Keratinocyte (primary cell): Measurements from ENCODE around the gene CALML6. TPM values are rescaled to one million over a fixed set of nuclear protein-coding genes. Genes with fewer than 3 reads are reported as not detected.

Experiments
- DNase-seq: peaks from one replicate; pipeline ENCODE4 v3.0.0-alpha.2; 2011; ENCODE audit warnings: low read depth, missing footprints, low spot score
- FAIRE-seq: peaks from 2 replicates; lab custom pipeline; 2011; peaks lifted over from hg19 to GRCh38; lab: Jason Lieb, UNC
- H2AFZ ChIP-seq: 2 replicates; pipeline ENCODE4 v1.6.0; 2012; ENCODE audit warnings: low read length, control low read depth, inconsistent platforms; ENCODE audit not compliant: control insufficient read depth
- H3K27ac ChIP-seq: 2 replicates; pipeline ENCODE4 v1.5.1; 2011; ENCODE audit warnings: low read length; ENCODE audit not compliant: control insufficient read depth, insufficient read depth
- H3K27me3 ChIP-seq: 3 replicates; pipeline ENCODE4 v1.6.0; 2011; ENCODE audit warnings: low read length; ENCODE audit not compliant: control insufficient read depth, insufficient read depth; ENCODE audit errors: extremely low read depth
- H3K36me3 ChIP-seq, 2 experiments: 2 replicates in 1 of 2; 3 replicates in 1 of 2; pipeline ENCODE4 v1.5.1; 2011; ENCODE audit warnings: low read length in 2 of 2, mild to moderate bottlenecking in 1 of 2; ENCODE audit not compliant: control insufficient read depth in 2 of 2, insufficient read depth in 2 of 2; ENCODE audit errors: extremely low read depth in 1 of 2
- H3K4me1 ChIP-seq: 3 replicates; pipeline ENCODE4 v1.5.1; 2011; ENCODE audit warnings: low read length; ENCODE audit not compliant: control insufficient read depth, insufficient read depth; ENCODE audit errors: extremely low read depth
- H3K4me2 ChIP-seq: 3 replicates; pipeline ENCODE4 v1.6.0; 2011; ENCODE audit warnings: low read depth, low read length; ENCODE audit not compliant: control insufficient read depth, insufficient read depth; ENCODE audit errors: extremely low read depth
- H3K4me3 ChIP-seq, 3 experiments: fragments of 200-600 bp in 1 of 3; sonication (generic) in 1 of 3; 2 replicates in 2 of 3; 3 replicates in 1 of 3; pipeline ENCODE4 v1.5.1; 2011 to 2016; ENCODE audit warnings: low read length in 3 of 3, mild to moderate bottlenecking in 3 of 3, control low read depth in 2 of 3, inconsistent platforms in 1 of 3, low read depth in 1 of 3, mixed read lengths in 1 of 3, mixed run types in 1 of 3, moderate library complexity in 1 of 3; ENCODE audit not compliant: control insufficient read depth in 2 of 3, insufficient read depth in 2 of 3; ENCODE audit errors: extremely low read depth in 1 of 3
- H3K79me2 ChIP-seq: 2 replicates; pipeline ENCODE4 v1.6.0; 2012; ENCODE audit warnings: low read length; ENCODE audit not compliant: control insufficient read depth, insufficient read depth
- H3K9ac ChIP-seq: 3 replicates; pipeline ENCODE4 v1.6.0; 2011; ENCODE audit warnings: low read length; ENCODE audit not compliant: control insufficient read depth, insufficient read depth; ENCODE audit errors: extremely low read depth
- H3K9me1 ChIP-seq: 3 replicates; pipeline ENCODE4 v1.6.0; 2011; ENCODE audit warnings: low read length; ENCODE audit not compliant: control insufficient read depth, insufficient read depth; ENCODE audit errors: extremely low read depth
- H3K9me3 ChIP-seq: 2 replicates; pipeline ENCODE4 v1.5.1; 2012; ENCODE audit warnings: low read depth, low read length; ENCODE audit not compliant: control insufficient read depth
- H4K20me1 ChIP-seq: 3 replicates; pipeline ENCODE4 v1.6.0; 2011; ENCODE audit warnings: low read length; ENCODE audit not compliant: control insufficient read depth, insufficient read depth; ENCODE audit errors: extremely low read depth
- EZH2 ChIP-seq: IDR thresholded peaks from one replicate; pipeline ENCODE4 v1.6.1; 2012; ENCODE audit warnings: inconsistent platforms, mild to moderate bottlenecking, low read length, moderate library complexity
- dilution Hi-C: fragments of 300-500 bp; cut with MboI; formaldehyde crosslinking; loops from one replicate; pipeline ENCODE4 v1.7.0; 2020; ENCODE audit warnings: low sequenced_read_pairs; ENCODE audit not compliant: extremely low pct_ligation_motif_present
- polyA plus RNA-seq, 5 experiments: library from polyadenylated mRNA; depleted of rRNA in 3 of 5; stranded (reverse) in 3 of 5; stranded (forward) in 1 of 5; unstranded in 1 of 5; fragments of >200 nt; gene quantifications; 1 replicate in 1 of 5; 2 replicates in 3 of 5; 3 replicates in 1 of 5; pipeline versions ENCODE4 v1.2.1 to v1.2.3, GENCODE V29; 2011 to 2012; ENCODE audit warnings: missing spikeins in 2 of 5, low read depth in 1 of 5, low replicate concordance in 1 of 5
- TF ChIP-seq, protein P1 (sequence below), 3 experiments: IDR thresholded peaks in 1 of 3; conservative IDR thresholded peaks in 1 of 3; optimal IDR thresholded peaks in 1 of 3; 2 replicates in 2 of 3; 3 replicates in 1 of 3; pipeline versions ENCODE3 to v1.5.1; 2011; ENCODE audit warnings: low read length in 3 of 3, mild to moderate bottlenecking in 3 of 3, moderate library complexity in 2 of 3, control low read depth in 1 of 3, inconsistent platforms in 1 of 3; ENCODE audit not compliant: insufficient read depth in 2 of 3; ENCODE audit errors: extremely low read depth in 1 of 3

Gene CALML6
- polyA plus RNA-seq, 1 donor (not counting 4 experiments of a cell fraction or from before 2014, with no cell fraction given) = 0.08 TPM

DNA sequence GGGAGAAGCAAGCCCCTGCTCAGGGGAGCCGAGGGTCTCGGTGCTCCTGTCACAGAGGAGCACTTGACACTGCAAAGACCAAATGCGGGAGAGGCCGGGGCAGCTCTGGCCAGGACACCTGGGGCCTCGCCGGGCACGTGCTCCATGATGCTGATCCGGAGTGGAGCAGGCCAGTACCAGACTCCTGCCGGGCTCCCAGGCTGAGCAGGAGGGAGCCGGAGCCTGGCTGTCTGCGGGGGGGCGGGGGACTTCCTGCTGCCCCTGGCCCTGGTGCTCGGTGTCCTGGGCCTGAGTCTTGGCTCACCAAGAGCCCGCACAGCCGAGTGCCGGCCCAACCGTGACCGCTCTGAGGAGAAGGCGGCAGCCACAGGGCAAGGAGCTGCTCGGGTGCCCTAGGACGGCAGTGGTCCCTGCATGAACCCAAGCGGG is 42.5 kb downstream of the CALML6 start:
- no peak overlapping the region for H3K4me2 ChIP-seq
- dilution Hi-C loops = no loop called here
- H3K36me3 ChIP-seq = no peaks in the 10 kb centered on the region
- no peaks in the 10 kb centered on the region for H3K9me3 ChIP-seq
- H3K9me1 ChIP-seq = no peaks in the 10 kb centered on the region
- peaks cover 13% of the 10 kb centered on the region for H3K27me3 ChIP-seq
- no peak for FAIRE-seq
- no peak overlapping the region for H3K4me3 ChIP-seq
- no peak for DNase-seq
- H4K20me1 ChIP-seq = no peaks in the 10 kb centered on the region
- H3K9ac ChIP-seq = no peak overlapping the region
- peaks cover 6% of the 10 kb centered on the region for H3K4me1 ChIP-seq
- TF ChIP-seq, protein P1, sequence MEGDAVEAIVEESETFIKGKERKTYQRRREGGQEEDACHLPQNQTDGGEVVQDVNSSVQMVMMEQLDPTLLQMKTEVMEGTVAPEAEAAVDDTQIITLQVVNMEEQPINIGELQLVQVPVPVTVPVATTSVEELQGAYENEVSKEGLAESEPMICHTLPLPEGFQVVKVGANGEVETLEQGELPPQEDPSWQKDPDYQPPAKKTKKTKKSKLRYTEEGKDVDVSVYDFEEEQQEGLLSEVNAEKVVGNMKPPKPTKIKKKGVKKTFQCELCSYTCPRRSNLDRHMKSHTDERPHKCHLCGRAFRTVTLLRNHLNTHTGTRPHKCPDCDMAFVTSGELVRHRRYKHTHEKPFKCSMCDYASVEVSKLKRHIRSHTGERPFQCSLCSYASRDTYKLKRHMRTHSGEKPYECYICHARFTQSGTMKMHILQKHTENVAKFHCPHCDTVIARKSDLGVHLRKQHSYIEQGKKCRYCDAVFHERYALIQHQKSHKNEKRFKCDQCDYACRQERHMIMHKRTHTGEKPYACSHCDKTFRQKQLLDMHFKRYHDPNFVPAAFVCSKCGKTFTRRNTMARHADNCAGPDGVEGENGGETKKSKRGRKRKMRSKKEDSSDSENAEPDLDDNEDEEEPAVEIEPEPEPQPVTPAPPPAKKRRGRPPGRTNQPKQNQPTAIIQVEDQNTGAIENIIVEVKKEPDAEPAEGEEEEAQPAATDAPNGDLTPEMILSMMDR (optimal IDR thresholded peaks at IDR 0.05 in 1 of 3, IDR thresholded peaks at IDR 0.05 in 1 of 3, conservative IDR thresholded peaks at IDR 0.05 in 1 of 3; ENCODE audit: extremely low read depth in 1 of 3, insufficient read depth in 2 of 3, low read length in 3 of 3) = no peak
- no peak for TF ChIP-seq EZH2
- no peak overlapping the region for H2AFZ ChIP-seq
- H3K79me2 ChIP-seq = no peaks in the 10 kb centered on the region
- H3K27ac ChIP-seq = no peak overlapping the region

DNA sequence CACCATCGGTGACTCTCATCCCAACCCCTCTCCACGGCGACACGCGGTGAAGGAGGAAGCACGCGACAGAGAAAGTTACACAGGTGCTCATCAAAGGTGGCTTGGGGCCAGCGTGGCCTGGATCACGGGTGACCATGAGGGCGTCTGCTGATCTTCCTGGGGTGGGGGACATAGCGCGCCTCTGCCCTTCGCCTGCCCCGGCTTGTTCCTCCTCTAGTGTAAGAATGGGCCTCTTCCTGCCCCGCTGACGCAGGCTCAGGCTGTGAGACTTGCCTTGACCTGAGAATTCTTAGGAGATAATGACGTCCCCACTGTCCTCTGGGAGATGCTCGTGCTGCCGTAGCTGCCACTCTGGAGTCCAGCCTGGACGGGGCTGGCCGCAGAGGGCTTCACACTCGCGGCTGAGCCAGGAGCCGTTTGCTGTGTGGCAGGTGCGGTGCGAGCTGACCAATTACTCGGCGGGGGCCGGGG is 43.0 kb downstream of the CALML6 start:
- FAIRE-seq = no peak
- no peaks in the 10 kb centered on the region for H3K36me3 ChIP-seq
- H3K79me2 ChIP-seq = no peaks in the 10 kb centered on the region
- H2AFZ ChIP-seq = no peak overlapping the region
- H3K27me3 ChIP-seq = peaks cover 13% of the 10 kb centered on the region
- no peak for DNase-seq
- dilution Hi-C loops = no loop called here
- H3K4me1 ChIP-seq = peaks cover 6% of the 10 kb centered on the region
- no peak overlapping the region for H3K4me2 ChIP-seq
- H3K9ac ChIP-seq = no peak overlapping the region
- no peak overlapping the region for H3K27ac ChIP-seq
- TF ChIP-seq, protein P1 (optimal IDR thresholded peaks at IDR 0.05 in 1 of 3, IDR thresholded peaks at IDR 0.05 in 1 of 3, conservative IDR thresholded peaks at IDR 0.05 in 1 of 3; ENCODE audit: extremely low read depth in 1 of 3, insufficient read depth in 2 of 3, low read length in 3 of 3) = no peak
- TF ChIP-seq EZH2 = no peak
- H3K9me1 ChIP-seq = no peaks in the 10 kb centered on the region
- no peaks in the 10 kb centered on the region for H3K9me3 ChIP-seq
- no peak overlapping the region for H3K4me3 ChIP-seq
- no peaks in the 10 kb centered on the region for H4K20me1 ChIP-seq
